Astrocyte of the spinal cord (primary cell): ENCODE results near the gene SEC62.

Source experiments
- DNase-seq: peaks from one replicate; pipeline ENCODE4 v3.0.0; 2011; ENCODE audit warnings: low read depth, low spot score
- H3K4me3 ChIP-seq: 2 replicates; pipeline ENCODE4 v1.5.1; 2011; ENCODE audit warnings: low read depth, mild to moderate bottlenecking, low read length, moderate library complexity
- in situ Hi-C: cut with HindIII; loops from 2 replicates; pipeline ENCODE4 v1.10.0; 2017; ENCODE audit warnings: low sequenced_read_pairs
- TF ChIP-seq, protein P1 (sequence below): IDR thresholded peaks from 2 replicates; pipeline ENCODE4 v1.5.1; 2012; ENCODE audit warnings: low read depth, mild to moderate bottlenecking, low read length, inconsistent platforms

The SEC62 gene, protein sequence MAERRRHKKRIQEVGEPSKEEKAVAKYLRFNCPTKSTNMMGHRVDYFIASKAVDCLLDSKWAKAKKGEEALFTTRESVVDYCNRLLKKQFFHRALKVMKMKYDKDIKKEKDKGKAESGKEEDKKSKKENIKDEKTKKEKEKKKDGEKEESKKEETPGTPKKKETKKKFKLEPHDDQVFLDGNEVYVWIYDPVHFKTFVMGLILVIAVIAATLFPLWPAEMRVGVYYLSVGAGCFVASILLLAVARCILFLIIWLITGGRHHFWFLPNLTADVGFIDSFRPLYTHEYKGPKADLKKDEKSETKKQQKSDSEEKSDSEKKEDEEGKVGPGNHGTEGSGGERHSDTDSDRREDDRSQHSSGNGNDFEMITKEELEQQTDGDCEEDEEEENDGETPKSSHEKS

DNA sequence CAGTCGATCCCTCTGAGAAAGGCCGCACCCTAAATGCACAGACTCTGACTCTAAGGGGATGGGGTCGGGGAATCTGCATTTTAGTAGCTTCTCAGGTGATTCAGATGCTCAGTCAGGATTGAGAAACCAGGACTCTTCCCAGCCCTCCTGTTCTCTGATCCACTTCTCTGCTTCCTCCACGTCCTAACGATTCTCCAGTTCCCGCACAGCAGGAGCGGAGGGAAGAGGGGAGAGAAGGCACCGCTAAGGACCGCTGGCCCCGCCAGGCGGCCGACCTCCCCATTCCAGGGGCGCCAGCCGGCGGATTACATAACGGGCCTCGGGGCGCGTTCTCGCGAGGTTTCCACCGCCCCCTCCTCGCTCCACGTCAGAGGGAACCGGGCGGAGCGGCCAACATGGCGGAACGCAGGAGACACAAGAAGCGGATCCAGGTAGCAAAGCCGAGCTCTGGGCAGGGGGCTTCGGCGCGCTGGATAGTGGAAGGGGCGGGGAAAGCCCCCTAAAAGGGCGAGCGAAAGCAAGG, at the start of gene SEC62:
SEC62 (plus strand) TSS at position 380 of the 523 bp plus-strand sequence; CDS start at position 396, 16 bp downstream.
- in situ Hi-C loops = no loop called here

DNA sequence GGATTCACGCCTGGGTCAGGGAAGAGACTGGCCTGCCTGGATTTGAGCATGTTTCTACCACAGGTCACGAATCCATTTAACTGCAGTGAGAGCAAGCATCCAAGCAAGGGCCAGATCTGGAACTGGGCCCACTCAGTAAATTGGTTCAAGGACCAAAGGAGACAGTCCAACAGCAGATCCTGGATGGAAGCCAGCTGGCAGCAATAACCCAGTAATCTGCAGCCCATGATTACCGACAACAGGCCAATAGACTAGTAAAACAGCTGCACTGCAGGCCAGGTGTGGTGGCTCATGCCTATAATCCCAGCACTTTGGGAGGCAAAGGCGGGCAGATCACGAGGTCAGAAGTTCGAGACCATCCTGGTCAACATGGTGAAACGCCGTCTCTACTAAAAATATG, 43.4 kb upstream of the SEC62 start:
- no peak overlapping the region for H3K4me3 ChIP-seq
- in situ Hi-C loops = no loop called here
- DNase-seq = no peak
- TF ChIP-seq, protein P1, sequence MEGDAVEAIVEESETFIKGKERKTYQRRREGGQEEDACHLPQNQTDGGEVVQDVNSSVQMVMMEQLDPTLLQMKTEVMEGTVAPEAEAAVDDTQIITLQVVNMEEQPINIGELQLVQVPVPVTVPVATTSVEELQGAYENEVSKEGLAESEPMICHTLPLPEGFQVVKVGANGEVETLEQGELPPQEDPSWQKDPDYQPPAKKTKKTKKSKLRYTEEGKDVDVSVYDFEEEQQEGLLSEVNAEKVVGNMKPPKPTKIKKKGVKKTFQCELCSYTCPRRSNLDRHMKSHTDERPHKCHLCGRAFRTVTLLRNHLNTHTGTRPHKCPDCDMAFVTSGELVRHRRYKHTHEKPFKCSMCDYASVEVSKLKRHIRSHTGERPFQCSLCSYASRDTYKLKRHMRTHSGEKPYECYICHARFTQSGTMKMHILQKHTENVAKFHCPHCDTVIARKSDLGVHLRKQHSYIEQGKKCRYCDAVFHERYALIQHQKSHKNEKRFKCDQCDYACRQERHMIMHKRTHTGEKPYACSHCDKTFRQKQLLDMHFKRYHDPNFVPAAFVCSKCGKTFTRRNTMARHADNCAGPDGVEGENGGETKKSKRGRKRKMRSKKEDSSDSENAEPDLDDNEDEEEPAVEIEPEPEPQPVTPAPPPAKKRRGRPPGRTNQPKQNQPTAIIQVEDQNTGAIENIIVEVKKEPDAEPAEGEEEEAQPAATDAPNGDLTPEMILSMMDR = no peak

More for the DNA sequence above, at the start of gene SEC62:
- TF ChIP-seq, protein P1 = peak; percentile 47
- DNase-seq = peak; percentile 93
- peak within 1 kb of the TSS; percentile 91 for H3K4me3 ChIP-seq

DNA sequence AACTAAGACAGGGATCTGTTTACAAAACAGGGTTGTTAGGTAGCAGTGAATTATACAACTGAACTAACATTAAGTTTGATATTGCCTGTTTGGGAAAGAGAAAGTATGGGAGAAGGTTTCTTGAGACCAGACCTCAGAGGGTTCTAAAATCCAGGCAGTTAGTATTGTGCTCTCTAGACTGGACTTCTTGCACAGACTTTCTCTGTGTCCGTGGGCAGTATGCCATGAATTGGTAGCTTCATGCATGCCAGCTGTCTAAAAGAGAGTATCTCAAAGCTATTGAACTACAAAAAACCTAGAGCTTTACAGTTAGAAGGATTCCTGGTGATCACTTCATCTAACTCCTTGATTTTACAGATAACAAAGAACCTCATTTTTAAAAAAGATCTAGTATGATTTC, 42.8 kb upstream of the SEC62 start:
- in situ Hi-C loops = no loop called here
- no peak for DNase-seq
- no peak overlapping the region for H3K4me3 ChIP-seq
- TF ChIP-seq, protein P1 = no peak

DNA sequence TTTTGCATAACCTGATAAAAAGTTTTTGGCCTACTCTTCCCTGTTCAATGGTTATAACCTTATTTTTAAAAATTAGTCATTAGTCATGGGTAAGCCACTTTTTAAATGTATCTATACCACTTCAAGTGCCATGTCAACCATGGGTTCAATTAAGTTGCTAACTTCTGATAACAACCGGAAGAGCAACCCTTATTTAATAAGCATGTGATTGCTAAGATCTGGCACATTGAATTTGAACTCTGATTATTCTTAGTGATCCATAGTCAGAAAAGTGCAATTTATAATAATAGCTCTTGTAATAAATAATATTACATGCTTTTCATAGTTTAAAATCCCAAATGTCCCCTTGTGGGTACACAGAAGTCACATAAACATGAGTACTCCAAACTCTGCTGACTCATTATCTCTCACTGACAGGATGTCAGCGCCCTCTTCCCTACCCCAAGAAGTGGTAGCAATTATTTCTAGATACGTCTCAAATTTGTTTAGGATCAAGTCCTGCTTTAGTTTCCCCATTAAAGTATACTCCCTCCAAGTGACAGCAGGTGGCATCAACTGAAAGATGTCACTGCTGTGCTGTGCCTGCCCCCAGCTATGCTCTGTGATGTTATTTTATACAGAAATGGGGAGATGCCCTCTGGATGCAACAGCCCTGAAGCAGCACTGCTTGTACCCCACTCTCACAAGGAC, 36.6 kb upstream of the SEC62 start:
- TF ChIP-seq, protein P1 = no peak
- in situ Hi-C loops = no loop called here
- DNase-seq = no peak
- no peak overlapping the region for H3K4me3 ChIP-seq

DNA sequence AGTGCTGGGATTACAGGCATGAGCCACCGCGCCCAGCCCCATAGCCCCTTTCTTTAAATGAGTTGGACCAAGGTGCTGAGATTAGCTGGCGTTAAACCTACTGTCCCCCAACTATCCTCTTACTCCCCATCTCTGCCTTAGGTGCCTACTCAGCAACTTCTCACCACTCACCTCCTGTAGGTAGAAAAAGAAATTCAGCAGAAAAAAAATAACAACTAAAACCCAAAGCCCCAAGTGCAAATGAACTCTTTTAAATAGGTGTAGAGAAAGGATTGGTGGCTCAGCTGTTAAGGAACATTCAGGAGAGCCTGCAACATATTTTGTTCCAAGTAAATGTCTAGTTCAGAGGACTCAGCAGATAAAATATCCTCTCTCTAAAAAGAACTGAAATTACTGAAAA, 35.8 kb upstream of the SEC62 start:
- in situ Hi-C loops = no loop called here
- DNase-seq = no peak
- TF ChIP-seq, protein P1 = no peak
- H3K4me3 ChIP-seq = no peak overlapping the region

DNA sequence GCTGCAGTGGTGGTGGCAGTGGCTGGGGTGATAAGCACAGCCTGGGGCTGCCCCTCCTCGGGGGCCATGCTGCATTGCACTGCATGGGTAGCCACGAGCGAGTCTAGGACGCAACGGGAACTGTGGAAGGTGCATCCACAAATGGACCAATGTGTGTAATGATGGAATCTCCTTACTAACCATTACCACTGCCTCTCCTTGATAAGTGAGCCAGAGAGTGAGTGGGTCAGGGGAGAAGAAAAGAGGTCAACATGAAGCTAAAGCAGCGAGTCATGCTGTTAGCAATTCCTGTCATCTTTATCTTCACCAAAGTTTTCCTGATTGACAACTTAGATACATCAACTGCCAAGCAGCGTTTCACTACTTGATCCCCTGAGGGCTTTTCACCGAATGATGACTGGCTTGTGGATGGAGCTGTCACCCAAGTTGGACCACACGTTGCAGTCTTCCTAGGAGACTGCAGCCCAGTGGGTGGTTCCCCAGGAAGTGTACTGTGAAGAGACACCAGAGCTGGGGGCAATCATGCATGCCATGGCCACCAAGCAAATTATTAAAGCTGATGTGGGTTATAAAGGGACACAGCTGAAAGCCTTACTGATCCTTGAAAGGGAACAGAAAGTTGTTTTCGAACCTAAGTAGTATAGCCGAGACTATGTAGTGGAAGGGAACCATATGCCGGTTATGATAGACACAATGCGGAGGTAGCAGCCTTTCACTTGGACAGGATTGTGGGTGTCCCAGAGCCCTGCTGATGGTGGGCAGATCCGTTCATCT, 34.7 kb upstream of the SEC62 start:
- no peak for DNase-seq
- H3K4me3 ChIP-seq = no peak overlapping the region
- TF ChIP-seq, protein P1 = no peak
- in situ Hi-C loops = no loop called here
